ENCODE results near the gene KRT26. TPM values are rescaled to one million over a fixed set of nuclear protein-coding genes. Genes with fewer than 3 reads are reported as not detected.

Gene KRT26
- total RNA-seq, 1 experiment from 2014 or later: not detected

- intact Hi-C loops (cut with micrococcal nuclease; ENCODE audit: unreplicated experiment): no loop called here
- TF ChIP-seq EZH2 (IDR thresholded peaks at IDR 0.05; ENCODE audit: borderline replicate concordance, low read depth, low read length, poor library complexity, severe bottlenecking) (no peak), CTCF (conservative IDR thresholded peaks at IDR 0.05; ENCODE audit: low read depth, low read length) (no peak)
- no peaks in the 10 kb centered on the region for H3K9me3 ChIP-seq (ENCODE audit: low read depth, low read length, poor library complexity, severe bottlenecking)
- no peaks in the 10 kb centered on the region for H3K4me1 ChIP-seq (ENCODE audit: insufficient read depth, low read length, poor library complexity, severe bottlenecking)
- no peaks in the 10 kb centered on the region for H3K27me3 ChIP-seq (replicated peaks; ENCODE audit: insufficient read depth, low read depth, low read length, poor library complexity)
- no peak overlapping the region for H3K4me3 ChIP-seq (ENCODE audit: low read depth, low read length, poor library complexity, severe bottlenecking)
- H3K36me3 ChIP-seq (ENCODE audit: insufficient read depth, low read length, poor library complexity, severe bottlenecking): no peaks in the 10 kb centered on the region
- CTCF ChIA-PET: no interaction called here
- DNase-seq (ENCODE audit: low spot score): no peak
- H3K27ac ChIP-seq (ENCODE audit: low read depth, low read length, poor library complexity, severe bottlenecking): no peak overlapping the region
- POLR2A ChIA-PET (ENCODE audit: low non-redundant PET): no interaction called here
- BruUV-seq (replicated peaks): no TSS peak
Measured at GRCh38 chr17:40724656-40725055, 47.3 kb downstream of the KRT26 start.

GRCh38 chr17:40722241-40722640 lies 49.8 kb downstream of the KRT26 start:
- TF ChIP-seq EZH2 (IDR thresholded peaks at IDR 0.05; ENCODE audit: borderline replicate concordance, low read depth, low read length, poor library complexity, severe bottlenecking): no peak
- TF ChIP-seq CTCF (conservative IDR thresholded peaks at IDR 0.05; ENCODE audit: low read depth, low read length): no peak
- BruUV-seq (replicated peaks): no TSS peak
- POLR2A ChIA-PET (ENCODE audit: low non-redundant PET): no interaction called here

GRCh38 chr17:40720899-40721298 lies 51.1 kb downstream of the KRT26 start:
- POLR2A ChIA-PET (ENCODE audit: low non-redundant PET): no interaction called here
- no peak for TF ChIP-seq EZH2 (IDR thresholded peaks at IDR 0.05; ENCODE audit: borderline replicate concordance, low read depth, low read length, poor library complexity, severe bottlenecking)
- TF ChIP-seq CTCF (conservative IDR thresholded peaks at IDR 0.05; ENCODE audit: low read depth, low read length): no peak

More at GRCh38 chr17:40722241-40722640, 49.8 kb downstream of the KRT26 start:
- CTCF ChIA-PET: no interaction called here
- Histone ChIP-seq H3K4me1 (ENCODE audit: insufficient read depth, low read length, poor library complexity, severe bottlenecking) (no peaks in the 10 kb centered on the region), H3K27ac (ENCODE audit: low read depth, low read length, poor library complexity, severe bottlenecking) (no peak overlapping the region), H3K36me3 (ENCODE audit: insufficient read depth, low read length, poor library complexity, severe bottlenecking) (no peaks in the 10 kb centered on the region), H3K9me3 (ENCODE audit: low read depth, low read length, poor library complexity, severe bottlenecking) (no peaks in the 10 kb centered on the region), H3K4me3 (ENCODE audit: low read depth, low read length, poor library complexity, severe bottlenecking) (no peak overlapping the region), H3K27me3 (replicated peaks; ENCODE audit: insufficient read depth, low read depth, low read length, poor library complexity) (no peaks in the 10 kb centered on the region)
- intact Hi-C loops (cut with micrococcal nuclease; ENCODE audit: unreplicated experiment): no loop called here
- no peak for DNase-seq (ENCODE audit: low spot score)

More at GRCh38 chr17:40720899-40721298, 51.1 kb downstream of the KRT26 start:
- no peak for DNase-seq (ENCODE audit: low spot score)
- H3K27ac ChIP-seq (ENCODE audit: low read depth, low read length, poor library complexity, severe bottlenecking): no peak overlapping the region
- CTCF ChIA-PET: no interaction called here
- H3K36me3 ChIP-seq (ENCODE audit: insufficient read depth, low read length, poor library complexity, severe bottlenecking): no peaks in the 10 kb centered on the region
- no peak overlapping the region for H3K4me3 ChIP-seq (ENCODE audit: low read depth, low read length, poor library complexity, severe bottlenecking)
- H3K9me3 ChIP-seq (ENCODE audit: low read depth, low read length, poor library complexity, severe bottlenecking): no peaks in the 10 kb centered on the region
- no TSS peak for BruUV-seq (replicated peaks)
- no peaks in the 10 kb centered on the region for H3K4me1 ChIP-seq (ENCODE audit: insufficient read depth, low read length, poor library complexity, severe bottlenecking)
- intact Hi-C loops (cut with micrococcal nuclease; ENCODE audit: unreplicated experiment): no loop called here
- no peaks in the 10 kb centered on the region for H3K27me3 ChIP-seq (replicated peaks; ENCODE audit: insufficient read depth, low read depth, low read length, poor library complexity)

Measured in A673 (cell line).